KMS-11 (cell line): ENCODE data around the gene CHST8.

Source experiments
- H2AFZ ChIP-seq: fragments of 200-600 bp; sonication (generic); 2 replicates; pipeline ENCODE4 v1.6.1; 2016; ENCODE audit warnings: antibody characterized with exemption, mixed run types, low read depth
- H3K27ac ChIP-seq: fragments of 200-600 bp; sonication (generic); 2 replicates; pipeline ENCODE4 v1.6.1; 2016; ENCODE audit warnings: mild to moderate bottlenecking, mixed run types
- H3K27me3 ChIP-seq: fragments of 200-600 bp; sonication (generic); 2 replicates; pipeline ENCODE4 v1.6.1; 2017; ENCODE audit warnings: mild to moderate bottlenecking, low read depth, mixed run types, moderate library complexity; ENCODE audit not compliant: insufficient read depth
- H3K36me3 ChIP-seq: fragments of 200-600 bp; sonication (generic); 2 replicates; pipeline ENCODE4 v1.6.1; 2017; ENCODE audit warnings: mild to moderate bottlenecking, mixed run types; ENCODE audit not compliant: insufficient read depth
- H3K4me1 ChIP-seq: fragments of 200-600 bp; sonication (generic); 2 replicates; pipeline ENCODE4 v1.6.1; 2016; ENCODE audit warnings: mild to moderate bottlenecking, low read depth, mixed run types; ENCODE audit not compliant: poor library complexity, severe bottlenecking
- H3K4me2 ChIP-seq: fragments of 200-600 bp; sonication (generic); 2 replicates; pipeline ENCODE4 v1.7.0; 2016; ENCODE audit warnings: mild to moderate bottlenecking, mixed run types
- H3K4me3 ChIP-seq: fragments of 200-600 bp; sonication (generic); IDR thresholded peaks from 2 replicates; pipeline ENCODE4 v1.6.1; 2017; ENCODE audit warnings: low read depth, low read length, mixed read lengths; ENCODE audit not compliant: insufficient read depth
- H3K79me2 ChIP-seq: fragments of 200-600 bp; sonication (generic); 2 replicates; pipeline ENCODE4 v1.6.1; 2016; ENCODE audit warnings: low read depth, mixed run types; ENCODE audit not compliant: insufficient read depth
- H3K9ac ChIP-seq: fragments of 200-600 bp; sonication (generic); 2 replicates; pipeline ENCODE4 v1.6.1; 2016; ENCODE audit warnings: mild to moderate bottlenecking, mixed run types
- H4K20me1 ChIP-seq: fragments of 200-600 bp; sonication (generic); 2 replicates; pipeline ENCODE4 v1.6.1; 2016; ENCODE audit warnings: mild to moderate bottlenecking, mixed run types; ENCODE audit not compliant: insufficient read depth
- TF ChIP-seq, protein P1 (sequence below): fragments of 200-600 bp; sonication (generic); conservative IDR thresholded peaks from 2 replicates; pipeline ENCODE4 v1.6.1; 2017; ENCODE audit warnings: low read depth, mild to moderate bottlenecking, antibody characterized with exemption, low read length, moderate library complexity, mixed read lengths

CHST8 gene

DNA sequence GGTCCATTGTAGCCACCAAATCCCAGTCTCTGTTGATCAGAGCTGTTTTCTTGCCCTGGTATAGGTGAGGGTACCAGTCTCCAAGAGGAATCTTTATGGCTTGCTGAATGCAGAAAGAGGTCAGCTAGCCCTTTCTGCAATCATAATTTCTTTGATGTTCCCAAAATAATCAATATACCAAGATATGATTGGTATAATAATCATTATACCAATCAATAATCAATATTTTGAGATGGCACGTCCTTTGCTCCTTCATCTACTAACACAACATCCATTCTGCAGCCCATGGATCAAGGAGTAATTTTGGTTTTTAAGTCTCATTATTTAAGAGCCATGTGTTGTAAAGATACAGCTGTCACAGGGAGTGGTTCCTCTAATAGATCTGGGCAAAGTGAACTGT, 31.5 kb upstream of the CHST8 start:
- TF ChIP-seq, protein P1, sequence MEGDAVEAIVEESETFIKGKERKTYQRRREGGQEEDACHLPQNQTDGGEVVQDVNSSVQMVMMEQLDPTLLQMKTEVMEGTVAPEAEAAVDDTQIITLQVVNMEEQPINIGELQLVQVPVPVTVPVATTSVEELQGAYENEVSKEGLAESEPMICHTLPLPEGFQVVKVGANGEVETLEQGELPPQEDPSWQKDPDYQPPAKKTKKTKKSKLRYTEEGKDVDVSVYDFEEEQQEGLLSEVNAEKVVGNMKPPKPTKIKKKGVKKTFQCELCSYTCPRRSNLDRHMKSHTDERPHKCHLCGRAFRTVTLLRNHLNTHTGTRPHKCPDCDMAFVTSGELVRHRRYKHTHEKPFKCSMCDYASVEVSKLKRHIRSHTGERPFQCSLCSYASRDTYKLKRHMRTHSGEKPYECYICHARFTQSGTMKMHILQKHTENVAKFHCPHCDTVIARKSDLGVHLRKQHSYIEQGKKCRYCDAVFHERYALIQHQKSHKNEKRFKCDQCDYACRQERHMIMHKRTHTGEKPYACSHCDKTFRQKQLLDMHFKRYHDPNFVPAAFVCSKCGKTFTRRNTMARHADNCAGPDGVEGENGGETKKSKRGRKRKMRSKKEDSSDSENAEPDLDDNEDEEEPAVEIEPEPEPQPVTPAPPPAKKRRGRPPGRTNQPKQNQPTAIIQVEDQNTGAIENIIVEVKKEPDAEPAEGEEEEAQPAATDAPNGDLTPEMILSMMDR = no peak
- H3K79me2 ChIP-seq = no peaks in the 10 kb centered on the region
- H3K4me2 ChIP-seq = no peak overlapping the region
- no peak overlapping the region for H3K4me3 ChIP-seq
- no peaks in the 10 kb centered on the region for H3K4me1 ChIP-seq
- H3K36me3 ChIP-seq = no peaks in the 10 kb centered on the region
- H4K20me1 ChIP-seq = no peaks in the 10 kb centered on the region
- H3K27ac ChIP-seq = no peak overlapping the region
- no peak overlapping the region for H2AFZ ChIP-seq
- no peak overlapping the region for H3K9ac ChIP-seq
- no peaks in the 10 kb centered on the region for H3K27me3 ChIP-seq

DNA sequence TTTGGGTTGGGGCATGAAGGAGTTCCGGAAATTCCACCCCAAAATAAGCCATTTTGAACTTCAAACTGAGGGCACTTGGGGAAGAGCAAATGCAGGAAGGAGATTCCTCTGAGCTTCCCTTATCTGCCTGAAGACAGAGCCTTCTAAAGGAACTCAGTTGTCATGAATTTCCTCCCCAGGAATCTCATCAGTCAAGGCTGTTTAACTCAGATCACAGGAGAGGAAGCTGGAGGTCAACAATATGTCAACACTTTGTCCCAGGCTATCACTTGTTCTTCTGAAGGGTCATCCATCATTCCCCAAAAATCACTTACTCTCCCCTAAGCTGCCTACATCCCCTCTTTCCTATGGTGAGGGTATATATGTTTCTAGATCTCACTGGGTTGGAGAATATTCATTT, 26.0 kb upstream of the CHST8 start:
- no peak overlapping the region for H3K4me3 ChIP-seq
- no peaks in the 10 kb centered on the region for H3K4me1 ChIP-seq
- no peaks in the 10 kb centered on the region for H3K79me2 ChIP-seq
- H3K4me2 ChIP-seq = no peak overlapping the region
- no peak overlapping the region for H3K27ac ChIP-seq
- H3K9ac ChIP-seq = no peak overlapping the region
- no peaks in the 10 kb centered on the region for H3K36me3 ChIP-seq
- no peaks in the 10 kb centered on the region for H4K20me1 ChIP-seq
- H2AFZ ChIP-seq = no peak overlapping the region
- TF ChIP-seq, protein P1 = no peak
- no peaks in the 10 kb centered on the region for H3K27me3 ChIP-seq

DNA sequence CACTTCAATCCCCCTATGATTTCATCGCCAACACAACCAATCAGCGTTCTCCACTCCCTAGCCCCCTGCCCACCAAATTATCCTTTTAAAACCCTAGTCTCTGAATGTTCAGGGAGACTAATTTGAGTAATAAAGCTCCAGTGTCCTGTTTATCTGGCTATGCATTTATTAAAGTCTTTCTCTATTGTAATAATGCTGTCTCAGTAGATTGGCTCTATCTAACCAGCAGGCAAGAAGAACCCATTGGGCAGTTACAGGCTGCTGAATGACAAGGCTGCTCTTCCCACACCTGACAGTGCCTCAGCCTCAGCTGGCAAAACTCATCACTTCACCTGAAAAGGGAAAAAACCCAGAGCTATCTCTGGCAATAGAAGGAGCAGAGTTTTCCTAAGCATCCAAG, 20.2 kb upstream of the CHST8 start:
- Histone ChIP-seq H3K9ac (no peak overlapping the region), H3K27me3 (no peaks in the 10 kb centered on the region)

DNA sequence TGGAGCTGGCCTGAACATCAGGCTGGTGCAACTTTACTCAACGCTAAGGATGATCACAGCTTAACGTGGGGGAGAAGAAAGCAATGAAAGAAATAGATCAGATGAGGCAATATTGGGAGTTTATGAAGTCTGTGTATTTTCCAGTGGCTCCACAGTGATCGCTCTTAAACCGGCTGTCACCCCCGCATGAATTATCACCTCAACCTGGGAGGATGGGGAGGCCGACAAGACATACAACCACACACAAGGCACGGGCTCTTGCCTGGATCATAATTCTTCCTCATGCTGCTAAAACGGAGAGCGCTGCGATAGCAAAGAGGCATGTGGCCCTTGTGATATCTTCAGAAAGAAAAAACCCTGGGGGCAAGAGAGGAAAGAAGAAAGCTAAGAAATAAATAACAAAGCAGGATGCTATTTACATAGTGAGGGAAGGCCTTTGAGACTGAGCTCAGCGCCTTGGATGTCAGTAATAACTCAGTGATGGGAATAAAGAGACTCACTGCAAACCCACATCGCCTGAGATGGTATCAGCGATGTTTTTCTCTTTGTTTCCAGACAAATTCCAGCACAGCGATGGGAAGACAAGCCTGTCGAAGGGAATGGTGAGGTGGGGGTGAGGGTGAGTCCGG, 19.1 kb upstream of the CHST8 start:
- Histone ChIP-seq H3K27me3 (no peaks in the 10 kb centered on the region; the same call in 1 of the 2 replicates), H3K4me3 (no peak overlapping the region), H2AFZ (no peak overlapping the region), H3K4me2 (no peak overlapping the region), H3K79me2 (no peaks in the 10 kb centered on the region), H3K9ac (no peak overlapping the region), H4K20me1 (no peaks in the 10 kb centered on the region), H3K27ac (no peak overlapping the region), H3K4me1 (no peaks in the 10 kb centered on the region), H3K36me3 (no peaks in the 10 kb centered on the region)
- TF ChIP-seq, protein P1 = no peak

More for the DNA sequence above, 20.2 kb upstream of the CHST8 start:
- Histone ChIP-seq H3K4me1 (no peaks in the 10 kb centered on the region), H3K79me2 (no peaks in the 10 kb centered on the region), H4K20me1 (no peaks in the 10 kb centered on the region), H3K4me2 (no peak overlapping the region), H3K36me3 (no peaks in the 10 kb centered on the region), H2AFZ (no peak overlapping the region), H3K4me3 (no peak overlapping the region), H3K27ac (no peak overlapping the region)
- TF ChIP-seq, protein P1 = no peak
